HG03060 (cell line): ENCODE results near the gene EFNA3.

Experiments used
- ATAC-seq: cut with Tn5 transposase; IDR thresholded peaks from one replicate; pipeline ENCODE4 v1.9.1; 2021; ENCODE audit warnings: low read depth, moderate number of reproducible peaks; ENCODE audit not compliant: unreplicated experiment

Gene EFNA3

GRCh38 chr1:155048449-155049334 is 29.9 kb upstream of the EFNA3 start:
- no peak for ATAC-seq

GRCh38 chr1:155049651-155050559 is 28.7 kb upstream of the EFNA3 start:
- no peak for ATAC-seq

- ATAC-seq, result no peak
Measured at GRCh38 chr1:155050560-155051341, 27.9 kb upstream of the EFNA3 start, which contains the start of gene ADAM15. TSS of gene ADAM15 (plus strand) at chr1:155051316. CDS start at chr1:155051387, 71 bp downstream.

- ATAC-seq, result no peak
Measured at GRCh38 chr1:155051342-155051776, 27.3 kb upstream of the EFNA3 start.

- no peak for ATAC-seq
Measured at GRCh38 chr1:155051777-155052398, 26.7 kb upstream of the EFNA3 start.

- ATAC-seq, result no peak
Measured at GRCh38 chr1:155052439-155053395, 25.9 kb upstream of the EFNA3 start.

GRCh38 chr1:155053531-155054105 is 25.0 kb upstream of the EFNA3 start:
- ATAC-seq, result no peak

- no peak for ATAC-seq
Measured at GRCh38 chr1:155057104-155057503, 21.5 kb upstream of the EFNA3 start.

- no peak for ATAC-seq
Measured at GRCh38 chr1:155057788-155058211, 20.8 kb upstream of the EFNA3 start.

- ATAC-seq, result no peak
Measured at GRCh38 chr1:155060736-155061135, 17.9 kb upstream of the EFNA3 start.

GRCh38 chr1:155061381-155062150 is 17.1 kb upstream of the EFNA3 start:
- no peak for ATAC-seq

- ATAC-seq, result no peak
Measured at GRCh38 chr1:155062151-155062686, 16.4 kb upstream of the EFNA3 start.

GRCh38 chr1:155062702-155063411 is 15.8 kb upstream of the EFNA3 start:
- no peak for ATAC-seq

GRCh38 chr1:155063550-155064110 is 15.0 kb upstream of the EFNA3 start, which contains the start of gene EFNA4:
TSS of gene EFNA4 (plus strand) at chr1:155063740. CDS start at chr1:155063824, 84 bp downstream.
- ATAC-seq, result no peak

GRCh38 chr1:155064111-155064831 is 14.4 kb upstream of the EFNA3 start:
- ATAC-seq, result no peak
